ENCODE results near the gene TECPR1. TPM values are rescaled to one million over a fixed set of nuclear protein-coding genes. Genes with fewer than 3 reads are reported as not detected.

TECPR1 gene
- polyA plus RNA-seq, 2 of the 4 experiments (the other 2 are of a cell fraction) = 2.5 to 11.1 TPM

DNA sequence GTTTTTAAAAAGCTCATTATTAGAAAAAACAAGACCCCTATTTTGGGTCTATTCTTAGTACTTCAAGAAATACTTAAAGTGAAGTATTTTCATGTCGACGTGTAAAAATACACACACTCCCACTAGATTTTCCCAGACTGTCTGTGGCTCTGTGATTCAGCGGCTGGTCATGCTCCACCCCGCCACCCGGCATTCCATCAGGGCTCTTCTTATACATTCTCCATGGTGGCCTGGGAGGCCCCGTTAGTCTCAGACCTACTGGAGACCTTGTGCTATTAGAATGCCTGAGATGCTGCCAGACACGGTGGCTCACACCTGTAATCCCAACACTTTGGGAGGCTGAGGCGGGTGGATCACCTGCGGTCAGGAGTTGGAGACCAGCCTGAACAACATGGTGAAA lies 13.1 kb downstream of the TECPR1 start:
- Histone ChIP-seq H3K9me3 (no peaks in the 10 kb centered on the region), H3K27ac (no peak overlapping the region), H3K4me1 (no peaks in the 10 kb centered on the region), H3K4me2 (no peak overlapping the region), H3K4me3 (no peak overlapping the region)
- ATAC-seq = no peak
- CTCF ChIA-PET = interaction anchor here (3.8 kb wide), 1 partner anchor 217 kb away, joined by 10 read pairs; no protein-coding TSS in a partner anchor
- no peak for DNase-seq (ENCODE audit: low read depth in 1 of 2, low spot score in 1 of 2)
- 83% methylated on average over 9 of the region's 9 CpGs for WGBS (ENCODE audit: missing lambda C conversion rate)
- no peak for FAIRE-seq
- TF ChIP-seq GATA3 (IDR thresholded peaks at IDR 0.05; ENCODE audit: borderline replicate concordance) = no peak
- no peak for TF ChIP-seq HOXA7 (CRISPR knock-in tag; IDR thresholded peaks at IDR 0.05)
- no peak for TF ChIP-seq POLR2AphosphoS2 (conservative IDR thresholded peaks at IDR 0.05; ENCODE audit: low read length)
- TF ChIP-seq CEBPB (IDR thresholded peaks at IDR 0.05) = no peak
- no peak for TF ChIP-seq RARB (CRISPR knock-in tag; IDR thresholded peaks at IDR 0.05)
- TF ChIP-seq KDM5A (IDR thresholded peaks at IDR 0.05) = no peak
- no peak for TF ChIP-seq EHMT2 (IDR thresholded peaks at IDR 0.05; ENCODE audit: low read depth)
- POLR2A ChIA-PET = no interaction called here

GRCh38 chr7:98238076-98238475 lies 14.0 kb downstream of the TECPR1 start:
- TF ChIP-seq FOSL2 (IDR thresholded peaks at IDR 0.05) (no peak), FOSL2 (CRISPR knock-in tag; IDR thresholded peaks at IDR 0.05) (no peak), BHLHE40 (IDR thresholded peaks at IDR 0.05; ENCODE audit: low read depth, low read length) (no peak), EHF (CRISPR knock-in tag; IDR thresholded peaks at IDR 0.05) (no peak), CEBPB (IDR thresholded peaks at IDR 0.05) (no peak), EP300 (IDR thresholded peaks at IDR 0.05) (no peak), TP53 (CRISPR knock-in tag; IDR thresholded peaks at IDR 0.05) (no peak), EHMT2 (IDR thresholded peaks at IDR 0.05; ENCODE audit: low read depth) (no peak), ATOH8 (CRISPR knock-in tag; IDR thresholded peaks at IDR 0.05; ENCODE audit: low read depth) (no peak), FOXS1 (CRISPR knock-in tag; IDR thresholded peaks at IDR 0.05) (no peak), NFE2L2 (conservative IDR thresholded peaks at IDR 0.05; ENCODE audit: low read length) (no peak), REST (IDR thresholded peaks at IDR 0.05) (no peak), HMGXB4 (CRISPR knock-in tag; IDR thresholded peaks at IDR 0.05; ENCODE audit: borderline replicate concordance) (no peak)
- TF ChIP-seq, protein P1, sequence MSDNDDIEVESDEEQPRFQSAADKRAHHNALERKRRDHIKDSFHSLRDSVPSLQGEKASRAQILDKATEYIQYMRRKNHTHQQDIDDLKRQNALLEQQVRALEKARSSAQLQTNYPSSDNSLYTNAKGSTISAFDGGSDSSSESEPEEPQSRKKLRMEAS (IDR thresholded peaks at IDR 0.05) = no peak
- Histone ChIP-seq H3K4me2 (no peak overlapping the region), H3K9me3 (no peaks in the 10 kb centered on the region), H3K4me3 (no peak overlapping the region), H3K4me1 (no peaks in the 10 kb centered on the region), H3K27ac (no peak overlapping the region)
- ChIA-PET POLR2A (no interaction called here), CTCF (no interaction called here)
- DNase-seq (ENCODE audit: low read depth in 1 of 2, low spot score in 1 of 2) = no peak
- WGBS (ENCODE audit: missing lambda C conversion rate) = 83% methylated on average over 2 of the region's 4 CpGs
- no peak for FAIRE-seq
- ATAC-seq = no peak
